Glomerular visceral epithelial cell (primary cell): ENCODE results near the gene PACS2.

Experiments used
- DNase-seq: peaks from one replicate; pipeline ENCODE4 v3.0.0-alpha.2; 2016; ENCODE audit errors: extremely low spot score

PACS2 gene

DNA sequence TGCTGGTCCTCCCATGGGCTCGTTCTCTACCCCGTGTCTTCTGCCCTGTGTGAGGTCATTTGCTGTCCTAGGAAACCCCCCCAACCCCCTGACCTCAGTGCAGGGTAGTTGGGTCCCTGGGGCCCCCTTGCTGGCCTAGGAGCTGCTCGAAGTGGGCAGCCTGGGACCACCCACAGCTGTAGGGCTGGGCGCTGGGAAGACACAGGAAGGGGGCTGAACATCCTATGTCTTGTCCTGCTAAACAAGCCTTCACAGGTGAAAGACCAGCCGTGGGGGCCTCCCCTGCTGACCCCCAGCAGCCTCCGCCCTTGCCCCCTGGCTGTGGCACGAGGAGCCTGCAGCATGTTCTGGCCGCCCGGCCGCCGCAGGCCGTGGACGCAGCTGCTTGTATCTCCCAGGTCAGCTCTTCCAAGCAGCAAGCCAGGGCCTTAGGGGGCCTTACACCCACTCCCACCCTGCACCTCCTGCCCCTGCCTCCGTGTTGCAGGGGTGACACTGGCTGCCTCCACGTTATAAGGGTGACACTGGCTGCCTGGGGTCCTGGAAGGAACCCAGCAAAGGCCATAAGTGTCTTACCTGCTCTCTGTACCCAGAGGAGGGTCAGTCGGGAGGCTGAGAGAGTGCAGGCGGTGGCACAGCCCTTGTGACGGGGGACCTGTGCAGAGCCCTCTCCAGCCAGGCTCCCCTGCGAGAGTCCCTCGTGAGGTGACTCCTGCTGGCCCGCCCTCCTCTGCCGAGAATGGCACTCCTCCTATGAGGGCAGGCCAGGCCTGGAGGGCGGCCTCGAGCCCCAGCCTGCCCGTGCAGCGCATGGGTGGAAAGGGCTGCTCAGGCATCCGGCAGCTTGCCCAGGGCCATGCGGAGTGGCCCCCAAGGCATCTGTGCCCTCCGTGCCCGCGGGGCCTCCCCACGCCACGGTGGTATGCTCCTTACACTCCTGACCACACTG is 72.3 kb downstream of the PACS2 start:
- no peak for DNase-seq

DNA sequence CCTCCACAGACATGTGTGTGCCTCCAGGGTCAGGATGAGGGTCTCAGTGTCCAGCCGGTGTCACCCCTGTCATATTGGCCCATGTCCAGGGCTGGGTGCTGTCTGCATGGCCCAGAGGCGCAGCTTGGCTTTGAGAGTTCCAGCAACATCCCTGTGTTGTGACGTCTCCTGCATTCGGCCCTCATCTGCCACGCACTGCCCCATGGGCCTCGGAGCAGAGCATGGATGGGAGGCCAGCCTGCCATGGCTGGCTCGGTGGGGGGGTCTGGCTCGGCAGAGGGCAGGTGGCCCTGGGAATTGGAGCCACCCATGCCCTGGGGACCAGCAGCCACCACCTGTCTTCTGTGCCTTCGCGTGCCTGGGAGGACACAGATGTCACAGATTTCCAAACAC is 73.0 kb downstream of the PACS2 start:
- DNase-seq: no peak

DNA sequence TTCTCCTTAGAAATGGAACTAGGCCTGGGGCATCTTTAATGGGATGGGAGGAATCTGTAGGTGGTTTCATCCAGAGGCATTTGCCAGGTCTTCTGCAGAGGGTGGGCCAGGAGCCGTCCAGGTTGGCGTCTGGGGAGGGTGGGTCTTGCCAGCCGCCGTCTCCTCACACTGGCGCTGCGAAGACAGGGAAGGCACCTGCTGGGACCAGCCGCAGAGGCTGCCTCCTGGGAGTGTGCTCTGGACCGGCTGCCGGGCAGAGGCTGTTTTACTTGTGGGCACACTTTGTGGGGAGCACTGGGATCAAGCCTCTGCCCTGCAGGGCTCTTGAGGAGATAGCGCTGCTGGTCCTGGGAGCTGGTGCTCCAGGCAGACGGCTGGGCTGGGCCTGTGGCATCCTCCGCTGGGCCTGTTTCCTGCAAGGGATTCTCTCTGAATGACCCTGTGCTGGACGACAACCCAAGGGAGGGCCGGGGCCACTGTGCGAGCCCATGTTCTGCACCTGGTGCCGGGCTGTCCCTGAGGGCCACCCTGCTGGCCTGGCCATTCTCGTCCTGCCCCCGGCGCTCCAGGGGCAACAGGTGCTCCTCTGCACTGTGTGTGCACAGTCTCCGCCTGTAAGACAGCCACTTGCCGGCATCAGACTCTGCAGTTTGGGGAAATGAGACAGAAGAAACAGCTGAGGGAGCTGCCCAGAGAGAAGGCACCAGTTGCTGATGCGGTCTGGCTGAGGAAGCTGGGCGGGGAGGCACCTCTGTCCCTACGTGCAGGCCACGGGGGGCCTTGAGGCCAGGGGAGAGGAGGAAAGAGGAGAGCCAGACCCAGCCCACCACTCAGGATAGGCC is 73.8 kb downstream of the PACS2 start:
- DNase-seq: no peak

DNA sequence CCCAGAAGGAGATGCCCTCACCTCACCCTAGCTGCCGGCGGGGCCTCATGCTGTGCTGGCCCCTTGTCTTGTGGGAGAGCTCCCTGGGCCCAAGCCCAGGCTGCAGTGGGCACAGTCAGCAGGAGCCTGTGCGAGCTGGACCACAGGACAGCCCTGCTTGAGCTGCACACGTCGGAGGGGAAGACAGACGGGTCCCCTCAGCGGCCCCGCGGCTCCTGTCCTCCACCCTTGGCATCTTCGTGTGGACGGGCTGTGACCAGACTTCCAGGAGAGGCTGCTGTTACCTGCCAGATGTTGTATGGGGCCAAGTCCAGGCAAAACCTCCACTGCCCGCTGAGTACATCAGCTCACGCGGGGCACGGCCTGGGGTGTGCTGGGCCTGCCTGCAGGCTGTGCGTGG is 74.4 kb downstream of the PACS2 start:
- no peak for DNase-seq

DNA sequence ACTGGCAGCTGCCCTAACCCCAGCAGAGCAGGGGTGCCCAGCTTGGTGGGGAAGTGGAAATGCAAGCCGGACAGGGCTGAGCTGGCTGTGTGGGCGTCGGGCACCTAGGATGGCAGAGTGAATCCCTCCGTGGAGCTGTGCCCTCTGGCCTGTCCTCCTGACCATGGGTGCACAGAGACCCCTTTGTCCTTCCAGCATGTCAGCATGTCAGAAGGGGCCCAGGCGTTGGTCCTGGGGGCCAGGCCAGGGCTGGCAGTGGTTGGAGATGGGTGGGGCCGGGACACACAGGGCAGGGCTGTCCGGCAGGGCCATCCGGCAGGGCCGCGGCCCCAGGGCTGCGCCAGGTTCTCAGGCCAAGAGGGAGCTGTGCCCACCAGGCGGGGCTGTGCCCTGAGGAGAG is 75.0 kb downstream of the PACS2 start:
- no peak for DNase-seq

DNA sequence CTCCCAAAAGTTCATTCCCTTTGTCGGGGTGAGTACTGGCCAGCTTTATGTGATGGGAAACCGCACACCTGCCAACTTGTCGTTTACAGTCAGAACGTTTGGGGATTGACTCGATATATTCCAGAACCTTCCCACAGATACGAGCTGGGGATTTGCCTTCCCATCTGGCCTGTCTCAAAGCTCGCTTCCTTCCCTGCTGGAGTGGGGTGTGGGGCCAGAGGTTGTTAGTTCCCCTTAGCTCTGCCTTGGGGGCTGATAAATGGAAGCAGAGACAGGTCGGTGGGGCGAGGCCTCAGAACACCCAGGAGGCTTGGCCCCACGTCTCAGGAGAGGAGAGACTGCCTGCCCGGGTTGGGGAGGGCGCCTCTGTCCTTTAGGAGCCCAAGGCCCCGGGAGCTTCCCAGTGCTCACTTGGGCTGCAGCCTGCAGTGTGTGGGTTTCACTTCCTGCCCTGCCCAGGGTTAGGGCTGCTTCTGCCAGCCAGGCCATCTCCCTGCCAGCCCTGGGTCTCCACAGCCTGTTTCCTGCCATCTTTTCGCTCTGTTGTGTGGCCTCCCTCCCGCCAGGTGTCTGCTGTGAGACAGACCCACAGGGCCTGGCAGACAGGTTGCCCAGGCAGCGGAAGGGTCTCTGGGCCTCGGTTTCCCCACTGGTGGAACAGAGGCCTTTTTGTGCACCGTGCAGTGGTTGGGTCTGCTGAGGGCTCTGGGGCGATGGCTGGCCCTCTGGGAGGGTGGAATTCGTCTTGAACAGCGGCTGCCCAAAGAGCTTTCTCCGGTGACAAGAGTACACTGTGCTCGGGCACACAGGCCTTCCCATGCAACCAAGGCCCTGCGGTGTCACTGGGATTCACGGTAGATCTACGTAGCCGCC is 75.7 kb downstream of the PACS2 start:
- no peak for DNase-seq

DNA sequence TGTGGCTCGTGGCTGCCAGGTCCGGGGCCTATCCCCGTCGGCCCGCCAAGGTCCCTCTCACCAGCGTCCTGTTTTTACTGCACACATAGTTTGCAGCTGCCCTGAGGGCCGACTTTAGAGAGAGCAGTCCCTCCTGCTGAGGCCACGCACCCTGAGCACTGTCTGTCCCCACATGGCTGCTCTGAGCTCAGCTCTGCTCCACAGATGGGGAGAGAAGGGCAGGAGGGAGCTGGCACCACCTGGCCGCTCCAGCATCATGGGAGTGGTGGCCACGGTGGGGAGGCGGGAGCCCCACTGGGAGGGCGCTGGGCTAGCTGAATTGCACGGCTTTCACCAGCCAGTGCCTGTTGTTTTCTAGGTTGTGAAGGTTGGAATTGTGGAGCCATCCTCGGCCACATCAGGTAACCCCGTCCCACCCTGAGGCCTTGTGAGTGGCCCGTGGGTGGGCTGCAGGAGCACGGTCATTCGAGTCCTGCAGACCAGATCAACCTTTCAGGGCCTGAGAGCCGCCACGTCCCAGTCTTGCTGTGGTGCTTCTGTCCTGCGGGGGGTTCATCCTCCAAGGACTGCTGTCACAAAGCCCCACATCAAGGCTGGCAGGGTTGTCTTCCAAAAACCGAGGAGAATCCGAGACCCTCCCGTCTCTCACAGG is 76.4 kb downstream of the PACS2 start:
- no peak for DNase-seq

DNA sequence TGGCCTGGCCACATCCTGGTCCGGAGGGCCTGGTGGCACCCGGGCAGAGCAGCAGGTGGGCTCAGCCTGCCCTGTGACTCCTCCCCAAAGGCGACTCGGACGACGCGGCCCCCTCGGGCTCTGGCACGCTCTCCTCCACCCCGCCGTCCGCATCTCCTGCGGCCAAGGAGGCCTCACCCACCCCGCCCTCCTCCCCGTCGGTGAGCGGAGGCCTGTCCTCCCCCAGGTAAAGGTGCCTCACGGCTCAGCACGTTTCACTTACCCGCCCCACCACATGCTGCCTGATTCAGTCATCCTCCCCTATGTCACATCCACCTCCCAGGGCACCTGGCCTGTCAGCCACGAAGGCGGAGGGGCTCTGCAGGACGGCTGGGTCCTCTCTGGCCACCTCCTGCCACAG is 77.0 kb downstream of the PACS2 start:
- no peak for DNase-seq

DNA sequence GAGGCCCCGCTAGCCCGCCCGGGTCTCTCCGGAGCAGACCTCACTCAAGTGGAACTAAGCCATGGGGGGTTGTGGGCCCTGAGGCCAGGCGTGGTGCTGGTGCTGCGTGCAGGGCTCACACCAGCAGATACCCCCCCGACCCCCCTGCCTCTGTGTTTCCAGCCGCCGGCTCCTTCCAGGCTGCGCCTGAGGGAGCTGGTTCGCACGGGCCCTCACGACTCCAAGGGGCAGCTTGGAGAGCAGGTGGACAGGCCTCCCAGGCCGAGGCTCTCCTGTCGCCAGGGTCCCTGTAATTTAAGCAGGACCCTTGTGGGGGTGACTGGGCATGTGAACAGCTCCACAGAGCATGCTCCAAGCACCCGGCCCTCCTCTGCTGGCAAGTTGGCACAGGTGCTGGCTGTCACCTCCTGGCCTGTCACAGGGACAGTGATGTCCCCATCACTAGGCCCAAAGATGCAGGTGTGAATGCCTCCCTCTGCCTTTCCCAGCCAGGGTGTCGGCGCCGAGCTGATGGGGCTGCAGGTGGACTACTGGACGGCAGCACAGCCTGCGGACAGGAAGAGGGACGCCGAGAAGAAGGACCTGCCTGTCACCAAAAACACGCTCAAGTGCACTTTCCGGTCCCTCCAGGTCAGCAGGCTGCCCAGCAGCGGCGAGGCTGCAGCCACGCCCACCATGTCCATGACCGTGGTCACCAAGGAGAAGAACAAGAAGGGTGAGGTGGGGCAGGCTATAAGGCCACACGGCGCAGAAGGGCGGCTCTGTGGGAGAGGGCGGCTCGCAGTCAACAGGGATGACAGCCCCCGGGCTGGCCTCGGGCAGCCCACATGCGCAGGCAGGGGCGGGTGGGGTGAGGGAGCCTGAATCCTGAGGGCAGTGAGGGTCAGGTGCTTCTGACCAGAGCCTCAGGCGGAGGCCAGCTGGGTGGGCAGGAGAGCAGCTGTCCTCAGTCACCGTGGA is 77.9 kb downstream of the PACS2 start:
- no peak for DNase-seq

DNA sequence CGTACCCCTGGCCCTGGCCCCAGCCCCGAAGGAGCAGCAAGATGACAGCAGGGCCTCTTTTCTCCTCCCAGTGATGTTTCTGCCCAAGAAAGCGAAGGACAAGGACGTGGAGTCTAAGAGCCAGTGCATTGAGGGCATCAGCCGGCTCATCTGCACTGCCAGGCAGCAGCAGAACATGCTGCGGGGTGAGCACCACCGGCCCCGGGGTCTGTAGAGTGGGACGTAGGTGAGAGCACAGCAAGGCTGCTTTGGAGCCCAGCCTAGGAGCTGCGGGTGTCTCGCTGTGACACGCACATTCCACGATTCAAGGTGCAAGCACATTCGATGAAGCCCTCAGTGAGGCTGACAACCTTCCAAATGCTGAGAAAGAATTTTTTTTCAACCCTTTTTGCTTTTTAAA is 78.6 kb downstream of the PACS2 start:
- DNase-seq: no peak

DNA sequence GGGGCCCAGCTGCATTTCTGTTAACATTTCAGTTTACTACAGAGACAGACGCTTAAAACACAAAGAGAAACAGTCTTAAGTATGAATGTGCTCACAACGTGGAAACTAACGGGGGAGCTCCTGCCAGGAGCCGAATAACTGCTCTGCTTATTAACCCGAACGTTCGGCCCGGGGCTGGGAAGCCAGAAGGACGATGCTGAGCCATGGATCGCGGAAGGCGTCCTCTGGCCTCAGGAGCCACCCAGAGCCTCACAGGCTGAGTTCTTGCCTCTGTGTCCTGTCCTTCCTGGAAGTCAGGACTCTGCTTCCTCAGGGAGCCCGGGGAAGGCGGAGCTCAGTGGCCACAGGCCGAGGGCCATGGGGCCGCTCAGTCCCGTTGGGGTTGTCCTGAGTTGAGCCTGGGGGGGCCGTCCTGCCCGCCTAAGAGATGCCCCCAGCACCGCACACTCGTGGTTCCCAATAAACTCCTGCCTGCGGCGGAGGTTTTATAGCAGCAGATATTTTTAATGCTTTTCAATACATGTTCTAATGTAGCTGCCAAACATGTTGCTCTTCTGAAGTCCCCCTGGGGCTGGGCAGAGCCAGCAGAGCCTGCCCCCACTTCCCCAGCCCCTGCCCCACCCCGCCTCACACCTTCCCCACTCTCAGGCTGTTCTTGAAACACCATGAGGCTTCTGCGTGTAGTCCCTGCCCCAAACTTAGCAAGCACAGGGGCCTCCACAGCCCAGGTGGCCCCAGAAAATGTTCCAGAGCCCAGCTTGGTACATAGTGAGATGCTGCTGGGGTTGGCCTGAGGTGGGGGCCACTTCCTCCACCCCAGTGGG is 80.4 kb downstream of the PACS2 start:
- no peak for DNase-seq

DNA sequence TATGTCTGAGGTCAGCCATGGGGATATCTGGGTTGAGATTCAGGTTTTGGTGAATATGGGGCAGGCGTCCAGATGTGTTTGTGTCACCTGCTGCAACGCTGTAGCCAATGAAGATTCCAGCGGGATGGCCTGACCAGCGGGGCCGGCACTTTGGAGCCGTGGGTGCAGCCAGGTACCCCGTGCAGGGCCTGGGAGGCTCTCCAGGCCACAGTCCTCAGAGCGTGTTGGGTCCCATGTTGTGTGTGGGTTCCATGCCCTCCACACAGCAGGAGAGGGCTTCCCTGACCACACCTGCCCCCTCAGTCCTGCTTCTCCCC is 80.9 kb downstream of the PACS2 start:
- no peak for DNase-seq

DNA sequence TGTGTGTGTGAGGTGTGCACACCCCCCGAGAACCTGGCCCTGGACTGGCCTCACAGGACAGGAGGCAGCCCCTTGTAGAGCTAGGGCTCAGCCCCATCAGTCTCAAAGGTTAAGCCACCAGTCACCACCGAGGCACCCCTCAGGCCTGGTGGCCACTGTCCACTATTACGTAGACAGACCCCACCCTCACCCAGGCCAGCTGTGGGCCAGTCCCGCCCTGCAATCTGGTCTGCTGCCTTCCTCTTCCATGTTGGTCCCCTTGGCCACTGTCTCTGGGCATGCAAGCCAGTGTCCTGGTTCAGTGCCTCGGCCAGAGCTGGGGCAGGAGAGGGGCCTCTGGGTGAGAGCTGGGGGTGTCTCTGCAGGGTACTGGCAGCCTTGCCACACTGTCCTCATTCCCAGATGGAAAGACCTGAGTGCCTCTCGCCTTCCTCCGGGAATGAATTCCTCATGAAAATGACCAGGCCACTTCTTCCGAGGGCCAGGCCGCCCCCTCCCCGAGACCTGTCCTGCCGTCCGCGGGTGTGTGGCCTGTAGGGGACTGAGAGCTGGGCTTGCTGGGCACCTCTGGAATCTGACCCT is 82.9 kb downstream of the PACS2 start:
- DNase-seq: no peak

DNA sequence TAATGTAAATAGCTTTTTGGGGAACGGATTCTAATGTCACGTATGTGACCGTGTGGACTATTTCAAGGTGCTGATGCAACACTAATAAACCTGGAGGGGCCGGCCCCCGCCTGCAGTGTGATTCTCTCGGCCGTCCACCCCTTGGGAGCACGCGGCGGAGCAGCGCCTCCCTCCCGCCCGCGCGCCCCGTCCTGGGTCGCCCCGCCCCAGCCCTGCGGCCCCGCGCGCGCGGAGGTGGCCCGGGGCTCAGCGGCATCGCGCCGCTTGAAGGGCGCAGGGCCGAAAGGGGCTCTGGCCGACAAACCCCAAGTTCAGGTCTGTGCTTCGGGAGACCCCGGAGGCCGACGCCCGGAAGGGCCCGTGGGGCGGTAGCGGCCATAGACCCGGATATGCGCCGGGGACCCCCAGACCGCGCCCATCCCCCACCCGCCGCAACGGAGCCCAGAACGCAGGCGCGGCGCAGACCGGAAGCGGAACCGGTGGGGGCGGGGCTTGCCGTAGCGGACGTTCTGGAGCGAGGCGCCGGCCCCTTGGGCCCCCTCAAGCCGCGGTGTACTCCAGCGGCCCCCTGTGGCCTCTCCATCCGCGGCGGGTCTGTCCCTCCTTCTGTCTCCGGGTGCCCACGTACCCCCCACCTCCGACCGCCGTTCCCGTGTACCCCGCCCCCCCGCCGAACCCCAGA is 83.6 kb downstream of the PACS2 start, which contains the start of gene TEX22:
Gene TEX22 (plus strand): TSS at position 495 of the 682 bp plus-strand sequence. CDS start 803 bp downstream, outside the sequence.
- peak; percentile 83 for DNase-seq

DNA sequence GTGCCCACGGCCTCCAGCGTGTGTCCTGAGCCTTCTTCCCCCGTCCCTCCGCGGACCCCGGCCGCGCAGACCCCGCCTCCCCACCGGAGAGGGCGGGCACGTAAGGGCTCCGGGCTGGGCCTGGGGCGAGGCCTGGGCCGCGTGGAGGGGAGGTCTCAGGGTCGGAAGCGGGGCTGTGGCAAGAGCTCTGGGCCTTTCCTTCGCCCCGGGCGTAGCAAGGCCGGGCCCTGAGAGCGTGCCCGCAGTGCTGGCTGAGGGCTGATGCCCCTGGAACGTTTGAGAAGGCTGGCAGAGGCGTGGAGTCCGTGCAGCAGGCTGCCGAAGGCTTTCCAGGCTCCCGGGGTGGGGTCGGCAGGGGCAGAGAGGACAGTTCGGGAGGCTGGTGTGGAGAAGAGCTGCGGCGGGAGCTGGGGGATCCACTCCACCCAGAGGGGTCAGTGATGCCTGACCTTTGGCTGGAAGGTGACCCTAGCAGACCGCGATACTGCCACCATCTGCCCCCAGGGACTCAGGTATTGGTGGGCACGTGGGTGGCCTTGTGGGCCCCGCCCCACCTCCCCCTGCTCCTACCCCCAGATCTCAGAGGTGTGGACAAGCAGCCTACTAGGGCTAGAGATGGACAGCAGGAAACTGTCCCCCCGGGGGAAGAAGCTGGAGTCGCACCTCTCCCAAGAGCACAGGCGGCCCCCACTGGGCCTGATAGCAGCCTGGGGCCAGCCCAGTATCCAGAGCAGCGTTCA is 84.3 kb downstream of the PACS2 start:
- peak; percentile 20 for DNase-seq

DNA sequence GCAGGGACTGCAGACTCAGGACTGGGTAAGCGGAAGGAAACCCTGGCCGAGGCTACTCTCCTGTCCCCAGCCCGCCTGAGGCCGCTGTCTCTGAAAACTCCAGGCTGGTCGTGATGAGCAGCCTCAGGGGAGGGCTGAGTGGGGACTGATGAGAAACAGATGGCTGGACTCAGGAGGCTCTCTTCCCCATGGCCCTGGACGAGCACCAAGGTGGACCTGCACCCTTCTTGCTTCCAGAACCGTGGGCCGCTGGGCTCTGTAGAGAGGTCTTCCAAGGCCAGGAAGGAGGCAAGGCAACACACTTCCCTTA is 84.9 kb downstream of the PACS2 start:
- DNase-seq: no peak

DNA sequence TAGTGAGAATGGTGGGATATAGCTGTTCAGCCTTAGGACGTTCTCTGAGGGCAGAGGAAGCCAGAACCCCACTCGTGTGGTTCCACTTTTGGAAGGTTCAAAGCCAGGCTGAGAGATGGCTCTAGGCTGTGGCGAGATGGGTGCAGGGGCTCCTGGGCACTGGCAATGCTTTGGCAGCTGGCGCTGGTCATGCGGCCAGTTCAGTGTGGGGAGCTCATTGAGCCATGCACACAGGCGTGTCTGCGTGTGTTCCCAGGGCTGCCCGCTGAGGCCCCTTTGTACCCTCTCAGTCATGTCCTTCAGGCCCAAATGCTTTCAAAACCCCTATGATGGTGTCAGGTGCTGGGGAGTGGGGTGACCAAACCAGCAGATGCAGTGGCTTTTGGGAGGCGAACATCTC is 85.5 kb downstream of the PACS2 start:
- no peak for DNase-seq

DNA sequence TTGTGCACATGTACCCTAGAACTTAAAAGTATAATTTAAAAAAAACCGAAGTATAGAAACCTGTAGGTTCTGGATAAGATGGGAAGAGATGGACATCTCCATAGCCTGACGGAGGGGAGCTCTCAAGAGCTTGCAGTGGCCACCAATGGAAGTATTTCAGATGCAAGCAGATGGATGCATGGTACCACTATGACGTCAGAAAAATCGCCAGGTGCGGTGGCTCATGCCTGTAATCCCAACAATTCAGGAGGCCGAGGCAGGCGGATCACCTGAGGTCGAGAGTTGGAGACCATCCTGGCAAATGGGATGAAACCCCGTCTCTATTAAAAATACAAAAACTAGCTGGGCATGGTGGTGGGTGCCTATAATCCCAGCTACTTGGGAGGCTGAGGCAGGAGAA is 87.2 kb downstream of the PACS2 start:
- DNase-seq: no peak
